T-helper 2 cell treated with Interferon-gamma antibody and Interleukin-4, amounts not matched to agents 5 μg/mL and 100 μg/mL, for 36 hours (primary cell): Measurements from ENCODE around the gene TSPAN31.
A peak's percentile ranks its signal among the peaks of the same experiment; 100 is the strongest.
"Not testable (repeated sequence)": the region's sequence is repeated elsewhere in the genome, so short reads cannot be mapped to it uniquely, and the experiment has no call there.

Source experiments
- DNase-seq: peaks from one replicate; pipeline ENCODE4 v3.0.0; 2021; ENCODE audit warnings: low spot score
- H3K27ac Mint-ChIP-seq: one replicate; pipeline ENCODE4 v1.8.0; 2021; ENCODE audit warnings: mild to moderate bottlenecking, mixed read lengths
- H3K27me3 Mint-ChIP-seq: one replicate; pipeline ENCODE4 v1.8.0; 2021; ENCODE audit warnings: low read depth, mixed read lengths
- H3K36me3 Mint-ChIP-seq: one replicate; pipeline ENCODE4 v1.8.0; 2021; ENCODE audit warnings: low read depth, mixed read lengths
- H3K4me1 Mint-ChIP-seq: one replicate; pipeline ENCODE4 v1.8.0; 2021; ENCODE audit warnings: low read depth, mixed read lengths
- H3K4me3 Mint-ChIP-seq: one replicate; pipeline ENCODE4 v1.8.0; 2022; ENCODE audit warnings: mild to moderate bottlenecking, moderate library complexity, mixed read lengths
- H3K9me3 Mint-ChIP-seq: one replicate; pipeline ENCODE4 v1.8.0; 2021; ENCODE audit warnings: mixed read lengths

TSPAN31 gene

GRCh38 chr12:57717846-57718640, 26.8 kb upstream of the TSPAN31 start:
- H3K27me3 Mint-ChIP-seq = no peaks in the 10 kb centered on the region
- no peak for DNase-seq
- peaks cover 52% of the 10 kb centered on the region for H3K36me3 Mint-ChIP-seq
- H3K4me1 Mint-ChIP-seq = peaks cover 5% of the 10 kb centered on the region
- no peak overlapping the region for H3K4me3 Mint-ChIP-seq
- H3K9me3 Mint-ChIP-seq = no peaks in the 10 kb centered on the region
- H3K27ac Mint-ChIP-seq = no peak overlapping the region

GRCh38 chr12:57718641-57719528, 26.0 kb upstream of the TSPAN31 start:
- Mint-ChIP-seq H3K27ac (peak overlapping the region; percentile 34), H3K36me3 (peaks cover 47% of the 10 kb centered on the region), H3K27me3 (no peaks in the 10 kb centered on the region), H3K4me3 (no peak overlapping the region), H3K9me3 (no peaks in the 10 kb centered on the region), H3K4me1 (peaks cover 5% of the 10 kb centered on the region)
- no peak for DNase-seq

- Mint-ChIP-seq H3K36me3 (peaks cover 49% of the 10 kb centered on the region), H3K4me1 (peaks cover 5% of the 10 kb centered on the region), H3K9me3 (no peaks in the 10 kb centered on the region), H3K4me3 (no peak overlapping the region), H3K27me3 (no peaks in the 10 kb centered on the region), H3K27ac (no peak overlapping the region)
- DNase-seq = no peak
Observed at GRCh38 chr12:57719777-57720605, 24.8 kb upstream of the TSPAN31 start.

GRCh38 chr12:57720606-57721595, 23.9 kb upstream of the TSPAN31 start:
- no peaks in the 10 kb centered on the region for H3K27me3 Mint-ChIP-seq
- H3K36me3 Mint-ChIP-seq = peaks cover 47% of the 10 kb centered on the region
- no peaks in the 10 kb centered on the region for H3K9me3 Mint-ChIP-seq
- H3K4me1 Mint-ChIP-seq = peaks cover 5% of the 10 kb centered on the region
- no peak overlapping the region for H3K4me3 Mint-ChIP-seq
- H3K27ac Mint-ChIP-seq = no peak overlapping the region
- DNase-seq = no peak

DNA sequence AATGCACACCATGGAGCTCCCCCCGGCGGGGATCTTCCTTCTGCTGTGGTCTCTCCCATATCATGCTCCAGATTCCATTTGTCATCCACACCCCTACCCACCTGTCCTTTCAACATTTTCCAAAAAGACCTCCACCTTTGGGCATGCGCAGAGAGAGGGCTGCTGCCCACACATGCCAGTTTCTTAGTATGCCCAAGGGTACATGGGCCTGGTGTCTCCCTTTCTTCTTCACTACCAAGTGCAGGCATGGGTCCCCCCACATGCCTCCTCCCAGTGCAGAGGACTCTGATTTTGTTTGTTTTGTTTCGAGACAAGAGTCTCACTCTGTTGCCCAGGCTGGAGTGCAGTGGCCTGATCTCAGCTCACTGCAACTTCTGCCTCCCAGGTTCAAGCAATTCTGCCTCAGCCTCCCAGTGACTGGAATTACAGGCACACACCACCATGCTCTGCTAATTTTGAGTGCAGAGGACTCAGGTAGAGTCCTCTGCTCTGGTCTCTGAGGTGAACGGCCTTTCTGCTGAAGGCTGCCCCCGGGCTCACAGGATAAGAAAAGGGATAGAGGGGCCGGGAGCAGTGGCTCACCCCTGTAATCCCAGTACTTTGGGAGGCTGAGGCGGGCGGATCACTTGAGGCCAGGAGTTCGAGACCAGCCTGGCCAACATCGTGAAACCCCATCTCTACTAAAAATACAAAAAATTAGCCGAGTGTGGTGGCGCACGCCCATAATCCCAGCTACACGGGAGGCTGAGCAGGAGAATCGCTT, 22.8 kb upstream of the TSPAN31 start:
- not testable (repeated sequence) for H3K4me3 Mint-ChIP-seq

GRCh38 chr12:57722716-57723629, 21.9 kb upstream of the TSPAN31 start:
- Mint-ChIP-seq H3K27ac (no peak overlapping the region), H3K27me3 (no peaks in the 10 kb centered on the region), H3K36me3 (peaks cover 40% of the 10 kb centered on the region), H3K4me3 (no peak overlapping the region), H3K4me1 (peaks cover 5% of the 10 kb centered on the region), H3K9me3 (no peaks in the 10 kb centered on the region)
- DNase-seq = no peak

More for the DNA sequence above, 22.8 kb upstream of the TSPAN31 start:
- H3K4me1 Mint-ChIP-seq, H3K9me3 Mint-ChIP-seq, DNase-seq, H3K27me3 Mint-ChIP-seq: not testable (repeated sequence)
- peaks cover 41% of the 10 kb centered on the region for H3K36me3 Mint-ChIP-seq
- H3K27ac Mint-ChIP-seq = peak overlapping the region; percentile 46

DNA sequence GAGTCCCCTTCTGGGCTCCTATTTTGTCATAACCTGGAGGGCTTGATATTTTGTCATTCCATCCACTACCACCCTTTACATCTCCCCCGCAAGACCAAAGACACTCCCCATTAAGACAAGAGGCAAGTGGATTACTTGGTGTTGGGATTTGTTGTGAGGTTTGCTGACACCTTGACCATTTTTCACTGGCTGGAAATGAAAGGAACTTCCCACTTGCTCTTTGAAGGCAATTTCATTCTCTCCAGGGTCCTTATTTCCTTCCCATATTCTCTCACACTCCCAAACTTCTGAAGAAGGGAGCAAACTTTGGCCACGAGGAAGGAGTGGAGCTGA, 21.2 kb upstream of the TSPAN31 start:
- H3K27ac Mint-ChIP-seq = peak overlapping the region; percentile 26
- peaks cover 42% of the 10 kb centered on the region for H3K36me3 Mint-ChIP-seq
- DNase-seq = no peak
- H3K4me1 Mint-ChIP-seq = peaks cover 5% of the 10 kb centered on the region
- no peak overlapping the region for H3K4me3 Mint-ChIP-seq
- H3K9me3 Mint-ChIP-seq = no peaks in the 10 kb centered on the region
- H3K27me3 Mint-ChIP-seq = no peaks in the 10 kb centered on the region

- no peak for DNase-seq
- H3K9me3 Mint-ChIP-seq = no peaks in the 10 kb centered on the region
- peaks cover 5% of the 10 kb centered on the region for H3K4me1 Mint-ChIP-seq
- H3K4me3 Mint-ChIP-seq = no peak overlapping the region
- no peaks in the 10 kb centered on the region for H3K27me3 Mint-ChIP-seq
- H3K36me3 Mint-ChIP-seq = peaks cover 40% of the 10 kb centered on the region
- peak overlapping the region; percentile 26 for H3K27ac Mint-ChIP-seq
Observed at GRCh38 chr12:57724003-57724935, 20.6 kb upstream of the TSPAN31 start.

DNA sequence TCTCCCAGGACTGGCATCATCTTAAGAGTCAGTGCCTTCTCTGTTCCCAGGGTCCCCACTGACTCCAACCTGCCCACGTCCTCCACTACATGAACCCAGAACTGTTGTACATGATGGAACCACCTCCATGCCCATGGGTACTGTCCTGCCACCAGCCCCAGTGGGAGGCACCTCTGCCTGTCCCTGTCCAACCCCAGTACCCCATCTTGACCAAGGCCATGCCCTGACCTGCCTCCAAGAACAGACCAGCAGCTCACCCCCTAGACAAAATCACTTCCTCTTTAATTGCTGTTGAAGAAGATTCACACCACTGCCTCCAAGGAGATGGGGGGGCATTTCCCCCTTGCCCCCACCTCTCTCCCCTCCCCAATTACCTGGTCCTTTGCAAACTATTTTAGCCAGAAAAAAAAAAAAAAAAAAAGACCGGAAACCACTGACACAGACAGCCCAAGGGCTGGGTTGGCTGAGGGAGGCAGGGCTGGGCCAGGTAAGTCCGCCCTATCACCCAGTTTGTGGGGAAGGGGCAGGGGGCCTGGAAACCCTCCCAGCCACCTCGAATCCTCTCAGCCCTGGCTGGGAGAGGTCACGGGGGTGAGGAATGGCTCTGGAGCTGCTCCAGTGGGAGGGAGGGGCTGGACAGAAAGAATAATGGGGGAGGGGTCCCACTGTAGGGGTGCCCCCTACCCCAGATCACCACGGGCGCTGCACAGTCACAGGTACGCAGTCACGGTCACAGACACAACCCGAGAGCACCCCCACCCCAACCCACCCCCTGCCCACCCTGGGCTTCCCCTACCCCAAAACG, 19.7 kb upstream of the TSPAN31 start:
- Mint-ChIP-seq H3K36me3 (peaks cover 35% of the 10 kb centered on the region), H3K27ac (no peak overlapping the region)
- DNase-seq = no peak

DNA sequence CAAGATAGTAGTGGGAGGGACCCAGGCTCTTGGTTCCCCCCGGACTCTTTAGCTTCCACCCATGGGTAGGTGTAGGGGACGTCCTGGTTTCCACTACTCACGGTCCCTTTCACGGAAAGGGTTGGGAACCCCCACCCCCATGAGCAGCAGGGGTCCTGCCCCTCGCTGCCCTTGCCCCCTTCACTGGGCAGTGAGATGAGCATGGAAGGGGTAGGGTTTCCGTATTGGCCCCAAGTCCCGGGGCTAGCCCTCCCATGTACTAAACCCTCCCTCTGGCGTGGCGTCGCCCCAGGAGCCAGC, 19.0 kb upstream of the TSPAN31 start:
- peaks cover 39% of the 10 kb centered on the region for H3K36me3 Mint-ChIP-seq
- H3K4me3 Mint-ChIP-seq = no peak overlapping the region
- H3K9me3 Mint-ChIP-seq = no peaks in the 10 kb centered on the region
- H3K27ac Mint-ChIP-seq = no peak overlapping the region
- peaks cover 5% of the 10 kb centered on the region for H3K4me1 Mint-ChIP-seq
- no peak for DNase-seq
- no peaks in the 10 kb centered on the region for H3K27me3 Mint-ChIP-seq

More for the DNA sequence above, 19.7 kb upstream of the TSPAN31 start:
- Mint-ChIP-seq H3K9me3 (no peaks in the 10 kb centered on the region), H3K27me3 (no peaks in the 10 kb centered on the region), H3K4me3 (no peak overlapping the region), H3K4me1 (peaks cover 5% of the 10 kb centered on the region)
